HG02981 (cell line): Measurements from ENCODE around the gene CRYBG1.

Source experiments
- ATAC-seq: cut with Tn5 transposase; IDR thresholded peaks from one replicate; pipeline ENCODE4 v1.9.1; 2021; ENCODE audit warnings: mild to moderate bottlenecking, moderate library complexity; ENCODE audit not compliant: unreplicated experiment

Gene CRYBG1

DNA sequence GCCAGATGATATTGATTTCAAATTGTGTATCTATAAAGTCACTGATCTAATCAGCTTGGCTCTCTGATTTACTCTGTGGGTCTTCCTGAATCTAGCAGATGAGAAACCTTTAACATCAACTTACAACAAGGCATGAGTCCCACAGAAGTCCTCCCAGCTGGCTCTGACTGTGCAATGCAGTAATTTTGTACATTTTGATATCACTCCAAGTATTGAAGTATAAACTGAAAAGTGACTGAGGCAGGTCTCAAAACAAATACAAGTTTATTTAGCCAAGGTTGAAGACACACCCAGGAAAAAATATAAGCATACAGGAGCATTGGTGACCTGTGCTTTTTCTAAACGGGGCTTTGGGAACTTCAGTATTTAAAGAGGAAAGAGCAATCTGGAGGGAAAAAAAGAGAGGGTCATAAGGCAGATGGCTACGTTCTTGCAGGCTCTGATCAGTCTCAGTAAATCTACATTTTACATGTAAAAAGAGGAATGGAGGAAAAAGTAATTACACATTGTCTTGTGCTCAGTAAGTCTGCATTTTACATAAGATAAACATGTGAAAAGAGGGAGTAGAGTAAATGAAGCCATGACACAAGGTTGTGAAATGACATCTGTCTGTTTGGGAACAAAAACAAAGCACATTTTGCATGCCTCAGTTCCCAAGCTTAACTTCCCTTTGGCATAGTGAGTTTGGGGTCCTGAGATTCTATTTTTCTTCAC is 59.5 kb downstream of the CRYBG1 start:
- no peak for ATAC-seq

DNA sequence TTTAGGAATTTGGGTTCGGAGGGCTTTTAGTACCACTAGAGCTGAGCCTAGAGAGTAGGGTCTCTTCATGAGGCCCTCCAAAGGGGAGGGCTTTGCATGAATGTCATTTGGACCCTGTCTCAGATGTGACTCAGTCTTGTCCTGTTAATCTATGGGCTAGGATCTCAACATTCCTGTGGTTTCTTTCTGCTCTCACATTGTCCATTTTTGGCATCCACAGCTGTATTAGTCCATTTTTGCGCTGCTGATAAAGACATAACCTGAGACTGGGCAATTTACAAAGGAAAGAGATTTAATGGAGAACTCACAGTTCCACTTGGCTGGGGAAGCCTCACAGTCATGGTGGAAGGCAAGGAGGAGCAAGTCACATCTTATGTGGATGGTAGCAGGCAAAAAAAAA is 61.0 kb downstream of the CRYBG1 start:
- no peak for ATAC-seq

DNA sequence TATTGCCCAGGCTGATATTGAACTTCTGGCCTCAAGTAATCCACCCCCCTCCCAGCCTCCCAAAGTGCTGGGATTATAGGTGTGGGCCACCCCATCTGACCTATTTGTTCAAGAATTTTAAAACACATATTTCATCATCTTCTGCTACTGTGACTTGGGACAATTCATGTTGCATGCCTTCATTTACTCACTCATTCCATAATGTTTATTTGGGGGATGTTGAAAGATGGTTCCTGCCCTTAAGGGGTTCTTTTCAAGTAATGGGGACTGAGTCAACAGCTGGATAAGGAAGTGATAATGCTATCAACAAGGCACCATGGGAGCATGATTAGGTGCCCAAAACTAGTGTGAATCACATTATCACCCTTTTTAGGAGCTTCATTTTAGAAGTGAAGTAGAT is 62.0 kb downstream of the CRYBG1 start:
- ATAC-seq, result no peak

DNA sequence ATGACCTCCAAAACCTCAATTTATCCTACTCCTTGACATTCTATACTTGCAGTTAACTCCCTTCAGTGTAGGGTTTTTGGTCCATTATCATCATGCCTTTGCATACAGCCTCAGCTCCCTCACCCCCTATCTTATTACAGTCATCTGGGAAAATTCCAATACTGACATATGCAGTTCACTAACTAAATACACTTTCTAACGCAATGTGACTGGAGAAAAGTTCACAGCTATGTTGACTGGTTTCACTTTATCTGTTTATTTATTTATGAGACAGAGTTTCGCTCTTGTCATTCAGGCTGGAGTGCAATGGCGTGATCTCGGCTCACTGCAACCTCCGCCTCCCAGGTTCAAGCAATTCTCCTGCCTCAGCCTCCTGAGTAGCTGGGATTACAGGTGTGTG is 64.9 kb downstream of the CRYBG1 start:
- ATAC-seq, result no peak

DNA sequence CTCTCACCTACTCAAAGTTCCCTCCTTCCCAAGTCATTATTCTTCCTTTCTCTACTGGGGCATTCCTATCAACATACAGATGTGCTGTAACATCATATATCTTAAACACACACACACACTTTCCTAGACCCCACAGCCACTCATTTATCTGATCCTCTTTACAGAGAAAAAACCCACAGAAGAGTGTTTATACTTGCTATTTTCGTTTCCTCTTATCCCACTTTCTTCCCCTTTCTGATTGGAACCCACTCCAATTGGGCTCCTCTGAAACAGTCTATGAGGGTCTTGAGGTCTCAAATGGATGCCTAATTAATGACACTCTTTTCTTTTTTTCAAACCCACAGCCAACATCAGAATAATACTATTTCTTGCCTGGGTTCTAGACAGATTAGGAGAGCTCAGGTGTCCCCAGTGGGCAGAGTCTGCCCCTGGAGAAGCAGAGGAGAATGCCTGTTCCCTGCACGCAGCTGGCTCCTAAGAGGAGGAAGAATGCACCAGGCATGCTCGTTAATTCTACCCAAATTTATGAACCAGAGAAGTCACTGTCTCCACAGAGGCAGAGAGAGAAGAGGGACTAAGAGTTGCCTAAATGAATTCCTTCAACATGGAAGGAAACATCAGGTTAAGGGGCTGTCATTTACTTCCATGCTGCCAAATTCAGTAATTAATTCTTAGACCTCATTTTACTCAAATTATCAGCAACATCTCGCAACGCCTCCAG is 65.9 kb downstream of the CRYBG1 start:
- no peak for ATAC-seq

DNA sequence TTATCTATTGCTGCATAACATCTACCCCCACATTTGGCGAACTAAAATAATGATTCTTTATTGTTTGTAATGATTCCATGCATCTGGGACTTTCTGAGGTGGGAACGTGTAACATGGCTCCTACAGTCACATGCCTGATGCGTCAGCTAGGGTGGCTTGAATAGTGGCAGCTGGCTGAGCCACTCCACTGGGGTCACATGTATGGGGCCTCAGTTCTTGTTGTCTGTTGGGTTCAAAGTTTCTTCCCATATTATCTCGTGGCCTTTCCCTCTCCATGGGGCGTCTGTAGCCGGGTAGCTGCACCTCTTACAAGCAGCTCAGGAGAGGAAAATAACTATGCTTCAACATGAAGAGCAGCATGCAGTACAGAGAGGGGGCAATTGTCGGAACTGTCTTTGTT is 69.9 kb downstream of the CRYBG1 start:
- no peak for ATAC-seq

DNA sequence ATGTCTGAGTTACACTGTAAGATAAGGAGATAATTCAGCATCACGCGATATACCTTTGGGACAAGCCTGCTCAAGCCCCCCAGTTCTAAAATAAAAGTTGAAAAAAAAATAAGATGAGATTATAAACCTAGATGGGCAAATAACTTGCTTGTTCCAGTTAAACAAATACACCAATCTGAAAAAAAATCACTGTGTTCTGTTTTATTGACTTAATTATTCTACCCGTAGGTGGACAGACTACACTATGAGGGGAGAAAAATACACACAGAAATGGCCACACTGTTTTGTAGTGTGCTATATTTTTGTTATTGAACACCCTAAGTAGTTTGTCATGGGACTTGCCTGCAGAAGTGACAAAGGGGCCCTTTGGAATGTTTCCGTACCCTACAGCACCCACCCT is 70.9 kb downstream of the CRYBG1 start:
- no peak for ATAC-seq

DNA sequence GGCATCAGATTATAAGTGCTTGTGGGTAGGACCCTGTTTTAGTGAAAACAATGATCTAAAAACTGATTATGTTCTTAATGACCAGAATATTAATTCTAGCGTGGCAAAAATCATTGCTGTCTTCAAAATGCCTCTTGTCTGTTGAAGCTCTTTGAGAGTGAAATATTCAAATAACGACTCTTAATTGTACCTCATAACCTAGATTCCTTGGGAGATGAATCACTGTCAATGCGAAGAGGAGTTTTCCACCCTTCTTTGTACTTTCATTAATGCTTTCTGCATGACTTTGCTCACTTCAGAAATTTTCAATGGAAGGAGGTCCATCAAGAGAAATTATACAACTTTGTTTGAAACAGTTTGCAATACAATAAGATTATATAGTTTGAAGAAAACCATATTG is 71.5 kb downstream of the CRYBG1 start:
- ATAC-seq, result no peak

DNA sequence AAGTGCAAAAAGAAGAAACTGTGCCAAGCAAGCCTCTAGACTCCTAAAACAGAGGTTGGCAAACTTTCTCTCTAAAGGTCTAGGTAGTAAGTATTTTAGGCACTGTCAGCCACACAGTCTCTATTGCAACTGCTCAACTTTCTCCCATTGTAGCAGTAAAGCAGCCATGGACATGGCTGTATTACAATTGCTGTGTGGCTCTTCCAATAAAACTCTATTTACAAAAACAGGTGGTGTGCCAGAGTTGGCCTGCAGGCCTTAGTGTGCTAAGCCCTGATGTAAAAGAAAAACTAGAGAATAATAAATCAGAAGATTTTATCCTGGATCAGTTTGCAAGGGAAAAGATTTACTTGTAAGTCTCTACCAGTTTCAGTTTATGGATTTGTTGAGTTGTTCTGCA is 74.0 kb downstream of the CRYBG1 start:
- no peak for ATAC-seq

DNA sequence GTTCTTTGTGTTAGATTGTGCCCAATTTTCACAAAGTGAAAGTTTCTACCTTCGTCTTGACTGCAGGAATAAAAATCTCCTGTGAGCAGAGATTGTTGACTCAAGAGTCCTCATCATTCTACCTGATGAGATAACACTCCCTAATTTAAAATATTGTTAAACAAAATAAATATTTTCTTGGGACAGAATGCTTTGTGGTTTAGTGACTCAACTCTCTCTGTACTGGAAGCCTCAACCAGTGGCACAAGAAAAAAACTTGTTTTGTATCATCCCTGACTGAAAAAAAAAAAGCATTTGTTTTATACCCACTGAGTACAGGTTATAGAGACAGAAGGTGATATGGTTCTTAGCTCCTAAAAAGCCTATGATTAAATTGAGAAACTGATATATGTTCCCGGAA is 78.9 kb downstream of the CRYBG1 start:
- ATAC-seq, result no peak

DNA sequence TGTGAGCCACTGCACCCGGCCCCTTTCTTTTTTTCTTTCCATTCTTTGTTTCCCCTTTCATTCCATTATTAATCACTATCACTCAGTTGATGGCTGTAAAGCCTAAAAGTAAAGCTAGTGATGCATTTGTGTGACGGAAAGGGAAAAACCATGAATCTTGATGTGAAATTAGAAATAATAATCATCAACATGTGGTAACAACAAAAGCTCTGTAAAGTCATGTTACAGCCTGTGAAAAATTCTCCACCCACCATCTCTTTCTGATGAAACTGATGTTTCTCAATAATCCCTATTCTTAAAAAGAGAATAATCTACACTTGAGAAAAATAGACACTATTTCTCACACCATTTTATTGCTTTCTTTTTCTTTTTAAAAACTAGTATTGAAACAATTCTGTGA is 80.0 kb downstream of the CRYBG1 start:
- ATAC-seq, result no peak

DNA sequence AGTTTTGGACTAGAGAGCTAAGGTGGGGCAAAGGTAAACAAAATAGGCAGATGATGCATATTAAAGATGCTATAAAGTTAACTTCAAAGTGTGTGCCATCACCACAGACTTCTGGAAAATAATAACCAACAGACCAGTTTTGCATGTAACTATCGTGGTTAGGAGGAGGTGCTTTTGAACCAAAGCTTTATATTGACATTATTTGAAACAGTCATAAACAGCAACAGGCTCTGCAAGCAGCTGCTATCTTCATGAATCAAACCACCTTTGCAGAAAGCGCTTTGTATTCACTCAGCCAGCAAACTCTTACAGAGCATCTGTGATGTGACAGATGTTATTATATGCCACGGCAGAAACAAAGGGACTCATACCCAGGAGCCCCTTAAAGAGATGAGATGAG is 81.9 kb downstream of the CRYBG1 start:
- ATAC-seq, result no peak

DNA sequence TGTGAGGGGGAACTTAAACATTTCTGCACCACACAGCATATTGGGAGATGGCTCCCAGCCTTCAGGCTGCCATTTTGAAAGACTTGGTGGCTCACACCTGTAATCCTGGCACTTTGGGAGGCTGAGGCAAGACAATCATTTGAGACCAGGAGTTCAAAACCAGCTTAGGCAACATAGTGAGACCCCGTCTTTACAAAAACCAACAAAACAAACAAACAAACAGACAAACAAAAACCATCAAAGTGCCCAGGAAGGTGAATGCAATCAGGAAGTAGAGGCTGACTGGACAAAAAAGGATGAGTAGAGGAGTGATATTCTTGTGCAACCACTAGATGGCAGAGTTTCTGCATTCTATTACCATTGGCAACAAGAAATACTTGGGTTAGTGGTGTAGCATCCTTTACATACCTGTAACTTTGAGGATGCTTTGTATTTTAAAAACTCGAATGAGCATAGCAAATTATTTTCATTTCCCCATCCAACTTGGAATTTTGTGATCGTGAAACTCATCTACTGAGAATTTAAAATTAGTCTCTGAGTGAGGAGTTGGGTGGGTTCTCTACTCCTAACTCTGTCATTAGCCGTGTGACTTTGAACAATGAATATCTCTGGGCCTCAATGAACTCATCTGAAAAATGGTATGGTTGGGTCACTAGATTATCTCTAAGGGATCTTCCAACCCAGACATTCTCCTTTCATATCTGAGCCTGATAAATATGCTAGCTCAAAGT is 84.4 kb downstream of the CRYBG1 start:
- ATAC-seq, result peak; percentile 73

DNA sequence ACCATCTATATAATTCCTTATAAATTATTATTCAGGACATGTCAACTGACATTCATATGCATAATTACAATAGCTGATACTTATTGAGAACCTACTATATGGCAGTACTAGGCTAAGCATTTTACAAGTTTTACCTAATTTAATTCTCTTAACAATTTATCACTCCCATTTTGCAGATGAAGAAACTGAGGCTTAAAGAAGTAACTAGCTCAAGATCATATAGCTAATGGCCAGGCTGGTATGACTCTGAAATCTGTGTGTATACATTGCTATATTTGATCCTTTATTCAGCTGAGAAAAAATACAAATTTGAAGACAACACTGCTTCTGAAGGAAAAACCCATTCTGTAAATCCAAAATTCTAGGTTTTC is 85.0 kb downstream of the CRYBG1 start:
- ATAC-seq, result no peak

DNA sequence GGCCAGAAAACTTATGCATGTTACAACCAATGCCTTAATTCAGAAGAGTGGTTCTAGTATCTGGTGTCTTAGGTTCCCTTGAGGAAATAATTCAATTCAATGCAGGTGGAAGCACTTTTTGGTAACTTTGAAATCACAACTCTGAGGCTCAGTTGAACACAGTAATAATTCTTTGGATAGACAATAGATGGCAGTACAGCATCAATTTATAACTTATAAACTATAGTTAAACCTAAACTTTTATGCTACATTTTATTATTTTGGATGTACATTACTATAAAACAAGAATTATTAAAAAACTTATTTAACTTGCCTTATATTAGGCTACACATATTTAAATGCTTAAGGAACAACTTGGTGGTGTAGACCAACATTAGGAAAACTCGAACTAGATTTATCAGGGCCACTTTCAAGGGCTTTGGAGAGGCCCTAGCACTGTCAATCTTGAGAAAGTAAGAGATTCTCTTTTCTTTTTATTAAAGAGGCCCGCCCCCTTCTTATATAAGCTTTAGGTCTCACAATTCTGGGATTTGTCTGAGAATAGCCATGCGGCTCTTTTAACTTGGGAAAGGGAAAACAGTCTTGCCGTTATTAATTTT is 85.9 kb downstream of the CRYBG1 start:
- no peak for ATAC-seq

DNA sequence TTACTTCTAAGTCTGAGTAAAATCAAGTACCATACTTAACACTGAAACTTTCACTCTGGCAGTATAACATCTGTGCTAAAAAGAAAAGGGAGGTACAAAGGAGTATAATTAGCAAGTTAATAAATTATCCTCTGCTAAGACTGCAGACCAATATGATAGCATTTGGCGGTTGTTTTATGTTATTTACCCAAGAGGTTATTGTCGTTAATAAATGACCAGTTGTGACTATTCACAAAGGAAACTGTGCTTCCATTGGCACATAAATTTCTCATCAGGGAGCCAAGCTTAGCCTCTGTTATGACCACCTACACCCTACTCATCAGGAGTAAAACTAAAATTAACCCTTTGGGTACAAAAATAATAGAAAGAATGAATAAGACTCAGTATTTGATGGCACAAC is 86.5 kb downstream of the CRYBG1 start:
- no peak for ATAC-seq

DNA sequence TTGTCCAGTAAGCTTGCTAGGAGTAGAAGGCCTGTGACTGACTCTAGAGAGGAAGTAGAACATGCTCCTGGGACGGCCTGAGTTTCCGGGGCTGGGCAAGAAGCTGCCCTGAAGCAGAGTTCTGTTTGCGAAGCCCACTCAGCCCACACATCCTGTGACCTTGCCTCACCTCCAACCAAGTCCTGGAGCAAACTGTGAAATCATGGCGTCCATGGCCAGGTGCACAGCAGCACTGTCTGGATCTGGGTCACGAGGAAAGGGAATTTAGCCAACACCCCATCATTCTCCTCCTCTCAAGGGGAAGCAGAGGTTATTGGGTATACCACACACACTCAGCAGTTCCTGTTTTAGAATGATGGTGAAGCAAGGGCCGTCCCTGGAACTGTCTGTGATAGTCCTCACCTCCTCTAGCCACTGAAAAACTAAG is 87.5 kb downstream of the CRYBG1 start:
- ATAC-seq, result no peak

DNA sequence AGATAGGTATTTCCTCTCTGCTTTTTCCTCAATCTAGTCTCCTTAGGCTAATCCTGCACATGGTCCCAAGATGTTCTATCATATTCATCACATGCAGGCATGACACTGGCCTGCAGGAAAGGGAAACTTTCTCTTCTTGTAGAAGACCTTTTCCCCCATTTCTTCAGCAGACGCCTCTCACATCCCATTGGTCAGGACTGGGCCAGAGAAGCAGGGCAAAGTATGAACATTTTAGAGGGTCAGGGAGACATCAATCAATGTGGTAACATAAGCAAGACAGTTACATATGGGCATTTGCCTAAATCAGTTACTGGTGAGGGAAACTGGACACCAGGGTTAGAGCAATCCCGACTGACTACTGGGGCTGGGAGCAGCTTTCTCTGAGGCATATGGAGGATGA is 90.1 kb downstream of the CRYBG1 start:
- ATAC-seq, result no peak

DNA sequence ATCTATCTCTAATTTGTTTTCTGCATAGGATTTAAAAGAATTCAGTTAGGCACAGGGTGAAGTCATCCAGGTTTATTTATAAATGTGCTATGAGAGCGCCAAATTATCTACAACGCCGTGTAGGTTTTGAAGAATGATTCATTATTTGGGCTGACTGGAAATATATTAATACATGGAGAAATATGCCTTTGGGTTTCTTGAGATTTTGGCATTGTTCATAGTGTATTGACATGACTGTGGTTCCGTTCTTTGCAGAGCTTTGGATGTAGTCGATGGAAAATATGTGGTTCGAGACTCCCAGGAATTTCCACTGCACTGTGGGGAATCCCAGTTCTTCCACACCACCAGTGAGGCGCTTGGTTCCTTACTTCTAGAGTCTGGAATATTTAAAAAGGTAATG is 90.9 kb downstream of the CRYBG1 start:
- no peak for ATAC-seq

DNA sequence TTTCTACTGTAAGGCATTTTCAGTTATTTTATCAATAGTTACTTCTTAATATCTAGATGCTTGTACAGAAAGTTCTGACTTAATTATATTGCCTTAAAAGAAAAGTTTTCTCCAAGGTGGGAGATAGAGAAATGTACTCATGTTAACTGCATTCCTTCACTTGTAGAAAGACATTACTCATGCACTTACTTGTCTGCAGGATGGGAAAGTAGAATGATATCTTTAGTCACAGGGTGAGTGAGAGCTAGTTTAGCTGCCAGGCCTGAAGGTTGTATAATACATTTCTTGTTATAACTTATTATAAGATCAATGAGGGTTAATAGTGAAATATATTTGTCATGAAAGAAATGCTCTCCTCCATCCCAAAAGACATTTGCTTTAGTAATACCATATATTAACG is 92.1 kb downstream of the CRYBG1 start:
- ATAC-seq, result no peak

DNA sequence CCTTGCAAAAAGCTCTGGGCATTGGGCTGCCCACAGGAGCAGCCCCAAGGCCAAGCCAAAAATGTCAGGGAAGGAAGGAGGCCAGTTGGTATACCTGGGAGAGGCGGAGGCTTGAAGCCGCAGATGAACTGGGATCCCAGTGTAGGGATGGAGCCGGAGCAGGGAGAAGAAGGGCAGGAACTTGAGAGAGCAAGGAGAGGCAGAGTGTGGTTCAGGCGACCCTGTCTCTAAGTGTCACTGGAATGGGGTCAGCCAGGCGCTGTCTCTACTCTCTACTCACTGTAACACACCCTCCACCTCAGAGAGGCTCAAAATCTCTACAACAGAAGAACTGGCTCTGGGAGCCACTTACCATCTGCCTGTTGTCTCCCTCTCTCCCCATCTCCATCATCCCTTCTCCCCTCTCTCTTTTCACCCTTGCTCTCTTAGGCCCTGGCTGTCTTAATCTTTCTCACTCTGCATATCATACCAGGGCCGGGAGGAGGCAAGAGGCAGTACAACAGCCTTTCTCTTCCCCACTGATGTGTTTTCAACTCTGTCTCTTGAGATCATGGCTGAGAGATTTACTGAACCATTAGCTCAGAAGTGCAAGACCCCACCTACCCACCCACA is 93.3 kb downstream of the CRYBG1 start:
- ATAC-seq, result no peak
